Mesendoderm (in vitro differentiated cells): ENCODE data around the gene BTBD19.

Source experiments
- DNase-seq: peaks from one replicate; pipeline ENCODE4 v3.0.0; 2013
- H2AK5ac ChIP-seq: 2 replicates; pipeline ENCODE4 v1.6.1; 2013; ENCODE audit warnings: low read length, inconsistent platforms
- H2BK120ac ChIP-seq: 2 replicates; pipeline ENCODE4 v1.6.1; 2013; ENCODE audit warnings: low read depth, mild to moderate bottlenecking, low read length, moderate library complexity, mixed read lengths
- H2BK15ac ChIP-seq: replicated peaks from 2 replicates; pipeline ENCODE4 v1.6.1; 2013; ENCODE audit warnings: low read depth, mild to moderate bottlenecking, moderate library complexity
- H2BK5ac ChIP-seq: 2 replicates; pipeline ENCODE4 v1.6.1; 2013; ENCODE audit warnings: low read length, inconsistent platforms
- H3K18ac ChIP-seq: 2 replicates; pipeline ENCODE4 v1.6.1; 2013; ENCODE audit warnings: mild to moderate bottlenecking, low read length, mixed read lengths
- H3K23ac ChIP-seq: one replicate; pipeline ENCODE4 v1.6.1; 2013; ENCODE audit warnings: low read length
- H3K27ac ChIP-seq: 2 replicates; pipeline ENCODE4 v1.5.1; 2013; ENCODE audit warnings: low read depth, mild to moderate bottlenecking, inconsistent platforms, low read length, moderate library complexity
- H3K27me3 ChIP-seq: 2 replicates; pipeline ENCODE4 v1.6.1; 2013; ENCODE audit warnings: low read length, control low read depth, mild to moderate bottlenecking, inconsistent platforms; ENCODE audit not compliant: insufficient read depth, poor library complexity
- H3K36me3 ChIP-seq: 2 replicates; pipeline ENCODE4 v1.6.1; 2013; ENCODE audit warnings: low read length, inconsistent platforms; ENCODE audit not compliant: control insufficient read depth, insufficient read depth
- H3K4ac ChIP-seq: one replicate; pipeline ENCODE4 v1.6.1; 2013; ENCODE audit warnings: low read depth, mild to moderate bottlenecking, low read length, moderate library complexity
- H3K4me1 ChIP-seq: 2 replicates; pipeline ENCODE4 v1.6.1; 2013; ENCODE audit warnings: low read depth, low read length, inconsistent platforms; ENCODE audit not compliant: control insufficient read depth
- H3K4me2 ChIP-seq: 2 replicates; pipeline ENCODE4 v1.6.1; 2013; ENCODE audit warnings: low read length
- H3K4me3 ChIP-seq: 2 replicates; pipeline ENCODE4 v1.5.1; 2013; ENCODE audit warnings: mild to moderate bottlenecking, low read length
- H3K56ac ChIP-seq: one replicate; pipeline ENCODE4 v1.6.1; 2013; ENCODE audit warnings: low read length
- H3K79me1 ChIP-seq: 2 replicates; pipeline ENCODE4 v1.6.1; 2013; ENCODE audit warnings: low read length, inconsistent platforms
- H3K79me2 ChIP-seq: 2 replicates; pipeline ENCODE4 v1.6.1; 2013; ENCODE audit warnings: mild to moderate bottlenecking, low read length; ENCODE audit not compliant: control insufficient read depth, insufficient read depth
- H3K9ac ChIP-seq: 2 replicates; pipeline ENCODE4 v1.6.1; 2013; ENCODE audit warnings: low read length, inconsistent platforms
- H4K5ac ChIP-seq: one replicate; pipeline ENCODE4 v1.6.1; 2013; ENCODE audit warnings: low read length
- H4K8ac ChIP-seq: one replicate; pipeline ENCODE4 v1.6.1; 2013; ENCODE audit warnings: low read depth, mild to moderate bottlenecking, control low read depth, low read length, moderate library complexity
- WGBS: extraction: QIAGEN DNeasy Blood & Tissue Kit; methylation state at CpG from one replicate; pipeline ENCODE4 v1.1.7; 2013; ENCODE audit warnings: low lambda C conversion rate, missing lambda C conversion rate; ENCODE audit not compliant: insufficient coverage; ENCODE audit errors: extremely low coverage; 5-methylcytosine and 5-hydroxymethylcytosine counted together

Gene BTBD19

DNA sequence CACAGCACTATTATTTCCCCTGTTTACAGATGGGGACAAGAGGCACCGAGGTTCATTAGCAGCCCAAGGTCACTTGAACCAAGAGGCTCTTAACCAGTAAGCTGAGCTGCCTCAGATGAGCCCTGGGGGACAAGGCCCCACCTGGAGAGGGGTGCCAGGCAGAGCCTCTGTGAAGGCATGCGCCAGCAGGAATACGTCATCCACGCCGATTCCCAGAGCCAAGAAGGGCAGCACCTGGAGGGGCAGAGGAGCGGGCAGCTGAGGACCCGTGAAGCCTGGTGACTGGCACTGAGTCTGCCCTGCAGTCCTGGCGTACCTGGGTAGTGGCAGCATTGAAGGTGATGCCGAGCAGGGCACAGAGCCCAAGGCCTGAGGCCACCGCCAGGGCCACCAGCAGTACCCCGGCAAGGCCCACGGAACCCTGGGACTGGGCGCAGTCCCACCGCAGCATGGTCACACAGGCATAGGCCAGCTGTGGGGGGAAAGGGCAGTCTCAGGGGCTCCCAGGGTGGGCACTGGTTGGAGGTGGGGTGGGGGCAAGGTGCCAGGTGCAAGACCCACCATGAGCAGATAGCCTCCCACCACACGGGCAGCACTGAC, 20.6 kb downstream of the BTBD19 start:
- H3K56ac ChIP-seq = peak overlapping the region; percentile 25
- H3K23ac ChIP-seq = no peak overlapping the region
- no peak overlapping the region for H4K5ac ChIP-seq
- DNase-seq = no peak
- no peak overlapping the region for H3K4me2 ChIP-seq
- no peak overlapping the region for H3K18ac ChIP-seq
- no peaks in the 10 kb centered on the region for H3K4me1 ChIP-seq
- no peak overlapping the region for H2AK5ac ChIP-seq
- WGBS = no CpG with 5 or more reads among the region's 15 CpGs
- H3K9ac ChIP-seq = no peak overlapping the region
- H3K79me2 ChIP-seq = no peaks in the 10 kb centered on the region
- no peak overlapping the region for H3K4me3 ChIP-seq
- no peak overlapping the region for H3K27ac ChIP-seq
- H2BK120ac ChIP-seq = no peak overlapping the region
- no peaks in the 10 kb centered on the region for H3K79me1 ChIP-seq
- no peak overlapping the region for H2BK5ac ChIP-seq
- no peak overlapping the region for H4K8ac ChIP-seq
- no peaks in the 10 kb centered on the region for H3K36me3 ChIP-seq
- H3K27me3 ChIP-seq = no peaks in the 10 kb centered on the region
- no peak overlapping the region for H3K4ac ChIP-seq
- H2BK15ac ChIP-seq = no peak overlapping the region

DNA sequence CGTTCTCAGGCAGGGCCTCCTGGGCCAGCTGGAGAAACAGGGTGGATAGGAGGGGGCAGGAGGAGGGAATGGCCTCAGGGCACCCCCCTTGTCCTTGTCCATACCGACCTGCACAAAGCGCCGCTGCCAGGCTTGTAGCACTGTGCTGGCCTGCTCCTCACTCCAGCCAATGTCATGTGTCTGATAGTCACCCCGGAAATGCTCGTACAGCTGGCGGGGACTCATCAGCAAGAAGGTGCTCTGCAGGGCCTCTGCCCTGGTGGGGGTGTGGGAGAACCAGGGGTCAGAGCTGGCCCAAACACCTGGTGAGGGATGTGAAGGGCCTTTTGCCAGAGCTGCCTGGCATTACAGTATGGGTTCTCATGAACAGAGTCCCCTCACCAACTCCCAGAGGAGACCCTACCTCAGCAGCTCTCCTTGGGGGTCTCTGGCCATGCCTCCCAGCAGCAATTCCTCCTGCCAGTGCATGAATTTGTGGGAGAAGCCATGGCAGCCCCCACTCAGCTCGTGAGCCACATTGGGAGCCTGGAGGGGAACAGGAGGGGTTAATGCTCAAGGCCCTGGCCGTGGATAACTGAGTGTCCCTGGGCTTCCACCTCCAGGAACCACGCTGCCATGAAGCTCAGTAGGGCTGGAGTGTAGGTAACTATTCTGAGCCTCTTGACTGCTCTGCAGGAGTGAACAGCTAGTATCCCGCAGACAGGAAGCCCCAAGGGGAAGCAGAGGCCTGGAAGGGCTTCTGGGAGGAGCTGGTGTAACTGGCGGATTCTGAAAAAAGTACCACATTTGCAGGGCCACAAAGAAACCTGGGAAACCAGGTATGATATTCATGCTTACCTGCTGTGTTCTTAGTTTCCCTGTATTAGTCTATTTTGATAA, 21.4 kb downstream of the BTBD19 start:
- Histone ChIP-seq H2BK15ac (no peak overlapping the region), H3K4ac (no peak overlapping the region), H3K79me1 (no peaks in the 10 kb centered on the region), H4K8ac (no peak overlapping the region), H3K56ac (peak overlapping the region; percentile 25), H2BK120ac (no peak overlapping the region), H3K9ac (no peak overlapping the region), H3K18ac (no peak overlapping the region), H2AK5ac (no peak overlapping the region), H3K23ac (no peak overlapping the region), H2BK5ac (no peak overlapping the region), H3K4me2 (no peak overlapping the region), H3K36me3 (no peaks in the 10 kb centered on the region), H3K79me2 (no peaks in the 10 kb centered on the region), H3K27me3 (no peaks in the 10 kb centered on the region), H4K5ac (no peak overlapping the region), H3K27ac (no peak overlapping the region), H3K4me3 (no peak overlapping the region), H3K4me1 (no peaks in the 10 kb centered on the region)
- WGBS = no CpG with 5 or more reads among the region's 12 CpGs
- no peak for DNase-seq

DNA sequence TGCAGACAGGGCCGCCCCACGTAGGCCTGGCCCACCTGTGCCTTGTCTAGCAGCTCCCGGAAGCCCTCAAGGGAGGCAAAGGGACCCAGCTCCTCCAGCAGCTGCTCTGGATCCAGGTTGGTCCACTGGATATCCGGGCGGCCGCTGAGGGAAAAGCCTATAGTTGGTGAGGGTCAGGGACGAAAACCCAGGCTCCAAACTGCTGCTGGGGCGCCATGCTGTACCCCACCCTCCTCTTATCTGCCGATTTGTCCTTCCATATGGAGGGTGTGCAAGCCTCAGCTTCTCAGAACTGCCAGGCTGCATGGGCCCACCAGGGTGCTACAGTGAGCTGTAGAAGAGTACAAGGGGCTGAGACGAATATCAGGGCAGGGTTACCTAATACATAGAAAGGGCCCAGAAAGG, 22.6 kb downstream of the BTBD19 start:
- Histone ChIP-seq H3K23ac (no peak overlapping the region), H2BK120ac (no peak overlapping the region), H3K9ac (no peak overlapping the region), H4K5ac (no peak overlapping the region), H3K4me1 (no peaks in the 10 kb centered on the region), H3K36me3 (no peaks in the 10 kb centered on the region), H3K56ac (no peak overlapping the region), H4K8ac (no peak overlapping the region), H3K27ac (no peak overlapping the region), H3K18ac (no peak overlapping the region), H2BK5ac (no peak overlapping the region), H3K4me3 (no peak overlapping the region), H3K79me1 (no peaks in the 10 kb centered on the region), H2AK5ac (no peak overlapping the region), H3K4me2 (no peak overlapping the region), H3K79me2 (no peaks in the 10 kb centered on the region), H3K4ac (no peak overlapping the region), H3K27me3 (no peaks in the 10 kb centered on the region), H2BK15ac (no peak overlapping the region)
- DNase-seq = no peak
- WGBS = no CpG with 5 or more reads among the region's 10 CpGs

DNA sequence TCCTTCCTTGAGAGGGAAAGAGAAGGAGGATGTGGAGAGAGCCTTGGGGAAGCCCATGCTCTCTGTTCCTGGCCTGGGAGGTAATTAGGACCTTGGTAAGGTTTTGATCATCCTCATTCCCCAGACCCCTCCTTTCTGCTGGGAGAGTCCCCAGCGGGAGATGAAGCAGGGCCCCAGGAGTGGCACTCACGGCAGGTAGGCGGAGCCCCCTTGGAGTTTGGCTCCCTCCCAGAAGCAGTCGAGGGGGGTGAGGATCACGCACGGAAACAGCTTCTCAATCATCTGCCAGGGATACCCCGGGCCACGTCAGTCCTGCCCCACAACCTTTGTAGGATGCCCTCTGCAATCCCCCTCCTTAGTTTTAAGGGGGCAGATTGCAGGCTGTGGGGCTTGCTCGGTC, 23.2 kb downstream of the BTBD19 start:
- H4K5ac ChIP-seq = no peak overlapping the region
- H3K23ac ChIP-seq = no peak overlapping the region
- no peaks in the 10 kb centered on the region for H3K36me3 ChIP-seq
- H3K4me2 ChIP-seq = no peak overlapping the region
- no peak overlapping the region for H3K18ac ChIP-seq
- no peaks in the 10 kb centered on the region for H3K79me2 ChIP-seq
- H3K27ac ChIP-seq = no peak overlapping the region
- H2AK5ac ChIP-seq = no peak overlapping the region
- H3K9ac ChIP-seq = no peak overlapping the region
- no peaks in the 10 kb centered on the region for H3K27me3 ChIP-seq
- H4K8ac ChIP-seq = no peak overlapping the region
- DNase-seq = no peak
- no CpG with 5 or more reads among the region's 9 CpGs for WGBS
- H3K4me1 ChIP-seq = no peaks in the 10 kb centered on the region
- H2BK120ac ChIP-seq = no peak overlapping the region
- no peaks in the 10 kb centered on the region for H3K79me1 ChIP-seq
- H3K4me3 ChIP-seq = no peak overlapping the region
- H3K56ac ChIP-seq = no peak overlapping the region
- H3K4ac ChIP-seq = no peak overlapping the region
- H2BK15ac ChIP-seq = no peak overlapping the region
- H2BK5ac ChIP-seq = no peak overlapping the region

DNA sequence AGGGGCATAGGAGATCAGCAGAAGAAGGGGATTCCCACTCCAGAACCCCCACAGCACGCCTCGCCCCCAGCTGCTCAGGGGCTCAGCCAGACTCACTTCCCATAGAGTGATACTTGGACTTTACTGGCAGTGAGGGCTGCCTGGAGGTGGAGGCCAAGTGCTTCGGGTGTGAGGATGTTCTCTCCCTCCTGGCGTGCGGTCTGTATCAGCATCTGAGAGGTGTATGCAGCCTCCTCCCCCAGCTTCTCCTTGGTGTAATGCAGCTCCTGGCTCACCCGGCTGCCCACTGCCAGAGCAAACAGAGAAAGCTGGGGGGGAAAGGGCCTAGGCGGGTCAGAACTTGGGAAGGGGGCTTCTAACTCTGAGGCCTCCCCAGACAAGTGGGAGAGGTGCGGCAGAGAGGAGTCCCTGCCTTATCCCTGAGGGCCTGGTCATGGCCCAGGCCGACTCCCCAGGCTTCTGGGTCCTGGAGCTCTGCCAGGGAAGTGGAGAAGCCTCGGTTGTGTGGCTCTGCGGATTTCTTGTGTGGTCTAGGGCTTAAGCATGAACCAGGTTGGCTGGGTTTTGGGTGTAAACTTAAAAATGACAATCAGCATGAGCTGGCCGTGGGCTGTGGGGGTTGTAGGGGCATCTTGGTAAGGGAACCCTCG, 23.9 kb downstream of the BTBD19 start:
- Histone ChIP-seq H3K56ac (no peak overlapping the region), H3K27ac (no peak overlapping the region), H3K36me3 (no peaks in the 10 kb centered on the region), H3K27me3 (no peaks in the 10 kb centered on the region), H2BK15ac (no peak overlapping the region), H4K5ac (no peak overlapping the region), H3K4me3 (no peak overlapping the region), H2BK120ac (no peak overlapping the region), H3K79me1 (no peaks in the 10 kb centered on the region), H3K23ac (no peak overlapping the region), H3K9ac (no peak overlapping the region), H2AK5ac (no peak overlapping the region), H3K4me1 (no peaks in the 10 kb centered on the region), H4K8ac (no peak overlapping the region), H3K4ac (no peak overlapping the region), H3K4me2 (no peak overlapping the region), H3K18ac (no peak overlapping the region), H2BK5ac (no peak overlapping the region), H3K79me2 (no peaks in the 10 kb centered on the region)
- no CpG with 5 or more reads among the region's 13 CpGs for WGBS
- DNase-seq = no peak
